HG02973 (cell line): ENCODE results near the gene DCP1B.

Experiments
- ATAC-seq: cut with Tn5 transposase; IDR thresholded peaks from one replicate; pipeline ENCODE4 v1.9.1; 2021; ENCODE audit warnings: moderate library complexity; ENCODE audit not compliant: unreplicated experiment

DCP1B gene

DNA sequence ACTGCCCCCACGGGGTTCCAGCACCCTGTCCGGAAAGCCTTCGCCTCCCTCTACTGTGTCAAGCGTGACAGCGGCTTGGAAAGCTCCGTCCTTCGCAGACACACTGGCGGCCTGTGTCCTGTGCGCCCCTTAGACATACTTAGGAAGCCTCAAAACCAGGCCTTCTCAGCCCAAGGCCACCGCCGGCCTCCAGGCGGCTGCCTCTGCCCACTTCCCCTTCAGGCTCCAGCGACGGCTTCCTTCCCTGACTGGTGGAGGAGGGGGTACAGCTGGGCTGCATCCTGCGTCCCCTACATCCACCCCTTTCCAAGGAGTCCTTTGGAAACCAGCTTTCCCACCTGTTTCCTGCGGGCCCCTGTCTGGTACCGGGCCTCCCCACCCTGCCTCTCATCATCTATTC is 83.3 kb downstream of the DCP1B start:
- no peak for ATAC-seq

DNA sequence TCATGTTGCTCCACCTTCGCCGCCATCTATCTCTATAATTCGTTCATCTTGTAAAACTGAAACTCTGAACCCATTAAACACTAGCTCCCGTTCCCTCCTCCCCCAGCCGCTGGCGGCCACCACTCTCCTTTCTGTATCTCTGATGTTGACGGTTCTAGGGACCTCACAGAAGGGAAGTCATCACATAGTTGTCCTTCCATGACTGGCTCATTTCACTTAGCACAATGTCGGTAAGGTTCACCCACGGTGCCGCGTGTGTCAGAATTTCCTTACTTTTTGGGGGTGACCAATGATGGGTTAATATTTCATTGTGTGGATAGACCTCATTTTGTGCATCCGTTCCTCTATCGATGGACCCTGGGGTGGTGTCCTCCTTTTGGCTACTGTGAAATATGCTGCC is 83.8 kb downstream of the DCP1B start:
- ATAC-seq = no peak

DNA sequence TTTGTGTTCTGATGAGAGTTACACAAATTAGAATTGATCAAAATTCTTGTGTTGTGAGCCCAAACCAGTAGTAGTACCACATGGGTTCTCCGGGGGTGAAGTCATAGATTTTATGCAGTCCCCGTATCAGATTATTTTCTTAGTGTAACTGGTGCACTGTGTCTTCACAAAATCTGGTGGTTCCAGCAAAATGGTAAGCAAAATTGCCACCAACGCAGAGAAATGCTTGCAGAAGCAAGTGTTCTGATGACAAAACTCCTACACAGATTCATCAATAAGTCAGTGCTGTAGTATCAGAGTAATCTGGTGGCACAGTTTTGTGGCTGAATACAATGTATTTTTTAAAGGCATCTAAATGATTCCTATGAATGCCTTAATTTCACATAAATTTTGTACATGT is 84.5 kb downstream of the DCP1B start:
- ATAC-seq = no peak

DNA sequence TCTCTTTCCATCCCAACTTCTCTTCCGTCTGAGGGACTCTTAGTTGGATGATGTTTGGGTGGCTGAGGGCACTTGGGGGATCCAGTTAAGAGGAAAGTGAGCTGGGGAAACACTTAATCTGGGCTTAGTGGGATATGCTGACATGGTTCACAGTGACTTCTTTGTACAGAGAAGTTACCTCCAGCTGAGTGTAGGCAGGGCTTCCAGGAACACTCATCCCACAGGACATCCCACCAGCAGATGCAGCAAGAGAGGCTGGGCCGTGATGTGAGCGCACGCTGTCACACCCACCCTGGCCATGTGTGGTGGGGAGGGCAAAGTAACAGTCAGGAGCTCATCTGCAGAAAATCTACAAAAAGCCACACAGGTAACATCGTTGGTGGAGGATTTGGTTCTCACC is 85.0 kb downstream of the DCP1B start:
- ATAC-seq = no peak

DNA sequence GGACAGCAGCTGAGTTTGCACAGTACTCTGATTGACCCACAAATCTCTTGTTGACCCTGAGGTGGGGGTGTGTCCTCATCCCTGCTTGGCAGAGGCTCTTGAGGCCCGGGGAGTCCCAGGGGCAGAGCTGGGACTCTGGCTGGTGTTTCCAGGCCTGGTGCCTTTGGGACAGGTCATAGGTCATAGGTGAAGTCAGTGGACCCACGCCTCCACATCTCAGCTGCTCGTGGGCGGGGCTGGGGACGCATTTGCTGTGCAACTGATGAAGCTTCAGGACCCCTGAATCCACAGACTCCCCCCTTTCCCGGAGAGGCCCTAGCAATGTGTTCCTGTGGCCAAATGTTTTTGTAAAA is 85.4 kb downstream of the DCP1B start:
- ATAC-seq = no peak

DNA sequence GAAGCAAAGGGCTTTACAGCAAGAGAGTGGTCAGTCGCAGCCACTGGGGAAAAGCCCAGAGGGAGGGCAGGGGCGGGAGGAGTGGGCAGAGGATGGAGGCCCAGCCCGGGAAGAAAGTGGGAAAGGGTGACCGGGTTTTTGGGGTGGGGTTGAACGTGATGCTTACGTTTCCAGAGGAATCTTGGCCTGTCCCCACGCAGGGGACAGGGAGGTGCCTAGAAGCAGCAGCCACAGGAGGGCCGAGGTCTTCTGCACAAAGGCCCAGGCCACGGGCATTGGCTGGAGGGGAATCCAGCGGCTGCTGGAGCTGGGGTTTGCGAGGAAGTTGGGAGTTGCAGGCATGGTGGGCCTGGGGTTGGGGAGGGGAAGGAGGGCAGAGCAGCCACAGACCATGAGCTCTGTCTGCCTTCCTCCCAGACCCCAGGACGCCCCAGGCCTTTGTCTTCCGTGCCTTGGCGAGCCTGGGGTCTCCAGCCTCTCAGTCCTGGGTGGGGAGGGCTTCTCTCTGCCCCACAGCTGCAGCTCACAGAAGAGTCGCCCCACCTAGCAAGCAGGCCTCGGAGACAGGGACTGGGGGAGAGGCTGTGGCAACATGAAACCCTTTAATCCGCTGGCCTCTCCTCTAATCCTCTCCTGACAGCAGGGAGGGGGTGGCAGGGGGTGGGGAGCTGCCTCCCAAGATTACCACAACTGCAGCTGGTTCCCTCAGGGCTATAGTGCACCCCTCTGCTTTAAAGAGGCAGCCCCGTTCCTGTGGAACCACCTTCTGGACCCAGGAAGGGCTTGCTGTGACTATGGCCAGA is 86.0 kb downstream of the DCP1B start, which contains the start of gene CACNA2D4:
CACNA2D4 (minus strand) TSS at position 572 of the 803 bp plus-strand sequence; CDS start at position 393, 179 bp downstream.
- no peak for ATAC-seq

DNA sequence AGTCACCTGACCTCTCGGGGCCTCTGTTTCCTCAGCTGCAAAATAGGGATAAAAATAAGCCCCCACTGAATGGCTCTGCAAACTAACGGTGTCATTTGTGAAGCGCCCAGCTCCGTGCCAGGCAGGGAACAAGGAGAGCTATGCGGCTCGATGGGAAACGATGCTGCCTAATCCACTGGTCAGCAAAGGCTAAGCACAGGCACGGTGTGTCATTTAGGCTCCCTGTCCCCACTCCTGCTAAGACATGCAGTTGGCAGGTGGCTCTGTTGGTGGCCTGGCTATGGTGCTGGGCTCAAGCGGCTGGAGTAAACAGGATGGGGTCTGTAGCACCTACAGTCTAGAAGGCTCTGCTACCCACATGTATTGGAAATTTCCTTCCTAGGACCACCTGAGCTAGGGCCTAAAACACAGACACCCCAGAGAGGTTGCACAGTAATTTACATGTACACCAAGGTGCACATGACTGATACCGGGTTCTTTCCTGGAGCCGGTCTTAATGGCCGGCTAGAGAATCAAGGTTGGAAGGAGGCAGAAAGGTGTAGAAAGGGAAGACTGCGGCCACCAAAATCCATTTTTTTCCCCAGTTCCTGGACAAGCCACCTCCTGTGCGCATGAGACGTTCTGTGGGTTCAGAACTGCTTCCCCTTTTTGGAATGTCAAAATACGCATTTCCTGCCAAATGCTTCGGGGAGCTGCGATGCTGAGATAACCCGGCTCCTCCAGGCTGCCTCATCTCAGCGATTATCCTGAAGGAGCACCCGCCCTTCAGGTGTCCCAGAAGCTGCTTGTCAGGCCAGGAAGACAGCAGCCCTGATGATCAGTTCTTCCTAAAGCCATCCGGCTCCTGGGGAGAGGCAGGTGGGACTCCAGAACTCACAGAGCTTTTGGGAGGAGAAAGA is 86.8 kb downstream of the DCP1B start:
- no peak for ATAC-seq

DNA sequence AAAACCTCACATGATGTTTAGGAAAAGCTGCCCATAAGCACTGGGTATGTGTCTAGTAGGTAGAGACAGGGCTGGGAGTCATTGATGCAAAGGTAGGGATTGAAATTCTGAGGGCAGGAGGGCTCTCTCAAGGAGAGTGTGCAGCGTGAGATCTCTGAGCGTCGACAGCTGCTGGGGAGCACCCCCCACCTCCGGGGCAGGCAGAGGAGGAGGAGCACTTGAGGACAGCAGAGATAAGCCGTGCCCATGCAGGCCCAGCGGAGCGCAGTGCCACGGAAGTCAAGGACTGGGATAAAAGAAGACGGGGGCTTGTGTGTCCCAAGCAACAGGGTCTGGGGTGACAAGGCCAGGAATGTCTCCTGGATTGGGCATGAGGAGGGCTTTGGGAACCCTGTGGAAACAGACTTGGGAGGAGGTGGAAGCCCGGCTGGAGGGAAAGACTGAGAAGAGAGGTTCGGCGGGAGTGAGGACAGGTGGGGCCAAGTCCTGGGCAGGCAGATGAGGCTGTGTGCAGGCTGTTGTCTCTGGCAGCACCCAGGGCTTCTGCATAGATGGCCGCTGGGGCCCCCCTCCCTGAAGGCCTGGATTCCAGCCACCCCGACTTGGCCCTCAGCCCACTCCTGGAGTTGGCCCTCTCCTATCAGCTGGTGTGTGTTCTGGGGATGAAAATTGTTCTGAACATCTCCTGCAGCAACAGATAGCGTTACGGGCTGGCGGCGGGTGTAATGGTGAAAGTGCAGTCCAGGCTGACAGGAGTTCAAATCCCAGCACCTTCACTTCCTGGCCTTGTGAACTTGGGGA is 87.7 kb downstream of the DCP1B start:
- ATAC-seq = no peak

DNA sequence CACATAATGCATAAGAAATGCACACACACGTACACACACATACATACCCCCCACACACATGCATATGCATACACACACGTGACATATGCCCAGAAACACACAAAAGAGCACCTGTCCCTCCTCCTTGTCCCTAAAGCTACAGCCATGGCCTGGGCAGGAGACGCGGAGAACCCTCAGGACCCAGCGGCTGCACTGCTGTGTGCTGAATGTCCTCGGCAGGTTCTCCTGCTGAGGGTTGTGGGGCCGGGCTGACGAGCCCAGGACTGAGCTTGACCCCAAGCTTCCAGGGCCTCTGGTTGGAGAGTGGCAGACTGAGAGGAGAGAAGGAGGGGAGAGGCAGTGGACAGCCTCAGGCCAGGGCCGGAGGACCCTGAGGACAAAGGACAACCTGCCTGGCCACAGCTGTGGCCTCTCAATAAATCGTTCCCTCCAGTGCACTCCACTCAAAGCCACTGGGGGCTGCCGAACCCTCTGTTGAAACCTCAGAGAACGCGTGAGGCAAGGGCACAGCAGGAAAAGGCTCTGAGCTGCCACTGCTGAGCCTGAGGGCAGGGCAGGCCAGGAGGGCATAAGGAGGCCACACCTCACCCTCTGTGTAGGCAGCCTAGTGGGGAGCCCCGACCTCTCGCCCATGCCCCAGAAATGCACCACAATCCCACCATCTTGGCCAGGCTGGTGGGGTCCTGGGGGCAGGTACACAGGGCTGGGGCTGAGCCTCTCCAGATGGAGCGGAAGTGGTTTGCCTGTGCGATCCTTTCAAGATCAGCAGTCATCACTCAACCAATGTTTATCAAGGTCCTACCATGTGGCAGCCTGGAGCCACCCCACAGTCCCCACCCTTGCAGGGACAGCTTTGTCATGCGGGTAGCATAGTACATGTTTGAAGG is 88.9 kb downstream of the DCP1B start:
- no peak for ATAC-seq

DNA sequence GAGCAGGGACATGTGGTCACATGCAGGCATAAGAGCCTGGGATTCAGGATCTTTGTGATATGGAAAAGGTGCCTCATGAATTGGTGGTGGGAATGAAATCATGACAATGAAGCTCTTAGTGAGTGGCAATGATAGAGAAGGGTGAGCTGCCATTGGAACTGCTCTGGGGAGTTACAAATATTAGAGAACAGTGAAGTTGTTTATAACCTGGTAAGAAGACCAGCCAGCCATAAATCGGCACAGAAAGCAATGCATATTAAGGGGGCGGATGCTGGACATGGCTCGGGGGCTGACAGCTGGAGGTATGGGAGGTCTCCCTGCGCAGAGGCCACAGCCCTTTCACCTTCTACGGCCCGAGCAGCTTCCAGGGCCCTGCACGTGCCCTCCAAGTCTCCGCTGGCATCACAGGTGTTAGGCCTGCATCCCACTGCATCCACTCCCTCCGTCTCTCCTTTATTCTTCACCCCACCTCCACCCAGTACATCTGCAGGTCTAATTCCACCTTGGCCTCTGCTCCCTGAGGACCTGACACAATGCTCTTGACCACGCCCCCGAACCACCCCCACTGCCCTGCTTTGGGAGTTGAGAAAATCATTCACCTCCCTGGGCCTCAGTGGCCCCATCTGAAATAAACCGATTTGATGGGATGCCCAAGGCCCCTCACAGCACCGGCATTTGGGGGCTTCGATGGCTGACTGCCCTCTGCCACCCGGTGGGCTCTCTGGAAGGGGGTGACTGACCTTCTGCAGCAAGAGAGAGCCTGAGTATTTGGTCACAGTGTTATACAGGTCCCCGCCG is 89.9 kb downstream of the DCP1B start:
- ATAC-seq = no peak

DNA sequence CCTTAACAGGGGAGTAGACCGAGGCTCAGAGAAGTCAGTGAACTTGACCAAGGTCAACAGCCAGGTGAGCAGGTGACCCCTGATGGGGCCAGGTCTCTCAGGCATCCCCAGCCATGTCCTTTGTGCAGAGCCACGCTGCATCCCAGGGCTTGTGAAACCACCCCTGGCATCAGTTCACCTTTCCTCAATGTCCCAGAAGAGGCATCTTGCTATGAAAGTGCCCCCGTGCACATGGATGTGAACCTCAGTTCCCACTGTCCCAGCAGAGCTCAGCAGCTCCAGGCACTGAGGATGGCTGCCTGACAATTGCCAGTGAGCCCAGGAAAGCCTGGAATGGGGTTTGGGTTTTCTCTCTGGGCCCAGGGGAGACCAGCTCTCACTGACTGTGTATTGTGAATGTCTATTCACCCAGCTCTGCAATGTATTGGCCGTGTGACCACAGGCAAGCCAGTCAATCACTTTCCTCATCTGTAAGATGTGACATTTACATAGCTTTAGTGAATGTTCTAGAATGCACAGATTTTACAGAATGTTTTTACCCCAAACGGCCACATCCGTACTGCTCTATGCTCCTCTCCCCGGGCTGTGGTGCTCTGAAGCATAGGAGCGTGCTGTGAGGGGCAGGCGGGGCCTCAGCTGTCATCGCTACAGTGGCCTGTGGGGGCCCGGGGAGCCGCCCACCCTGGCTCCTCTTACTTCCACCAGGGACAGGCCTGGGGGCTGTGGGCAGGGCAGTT is 90.7 kb downstream of the DCP1B start:
- ATAC-seq = no peak

DNA sequence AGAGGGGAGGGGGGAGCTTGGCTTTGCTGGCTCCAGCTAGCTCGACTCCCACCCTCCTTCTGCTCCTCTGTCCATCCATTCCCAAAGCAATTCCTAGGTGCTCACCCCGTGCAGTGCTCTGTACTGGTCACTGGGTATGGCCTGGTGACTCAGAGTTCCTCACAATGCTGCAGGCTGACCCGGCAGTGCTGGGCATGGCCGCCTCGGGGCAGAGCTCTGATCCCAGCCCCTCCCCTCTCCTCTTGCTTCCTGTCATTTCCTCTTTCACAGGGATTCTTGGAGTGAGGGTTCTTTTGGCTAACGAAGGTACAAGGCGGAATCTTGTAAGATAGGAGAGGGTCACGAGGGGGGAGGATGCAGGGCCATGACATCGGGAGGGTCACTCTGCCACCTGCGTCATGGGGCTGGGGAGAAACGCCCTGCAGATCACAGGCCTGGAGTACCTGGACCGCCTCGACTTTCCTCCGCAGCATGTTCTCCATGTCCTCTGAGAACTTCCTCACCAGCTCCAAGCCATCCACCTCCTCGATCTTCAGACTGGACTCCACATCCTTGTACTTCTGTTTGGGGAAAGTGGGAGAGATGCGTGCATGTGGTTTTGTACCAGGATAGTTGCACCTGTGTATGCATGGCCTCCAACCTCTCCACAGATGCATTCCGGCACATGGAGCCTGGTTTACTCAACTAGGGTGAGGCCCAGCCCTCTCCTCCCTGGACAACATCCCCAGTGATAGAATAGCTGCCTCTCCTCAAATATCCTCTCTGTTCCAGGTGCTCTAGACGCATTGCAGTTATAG is 91.5 kb downstream of the DCP1B start:
- ATAC-seq = no peak

DNA sequence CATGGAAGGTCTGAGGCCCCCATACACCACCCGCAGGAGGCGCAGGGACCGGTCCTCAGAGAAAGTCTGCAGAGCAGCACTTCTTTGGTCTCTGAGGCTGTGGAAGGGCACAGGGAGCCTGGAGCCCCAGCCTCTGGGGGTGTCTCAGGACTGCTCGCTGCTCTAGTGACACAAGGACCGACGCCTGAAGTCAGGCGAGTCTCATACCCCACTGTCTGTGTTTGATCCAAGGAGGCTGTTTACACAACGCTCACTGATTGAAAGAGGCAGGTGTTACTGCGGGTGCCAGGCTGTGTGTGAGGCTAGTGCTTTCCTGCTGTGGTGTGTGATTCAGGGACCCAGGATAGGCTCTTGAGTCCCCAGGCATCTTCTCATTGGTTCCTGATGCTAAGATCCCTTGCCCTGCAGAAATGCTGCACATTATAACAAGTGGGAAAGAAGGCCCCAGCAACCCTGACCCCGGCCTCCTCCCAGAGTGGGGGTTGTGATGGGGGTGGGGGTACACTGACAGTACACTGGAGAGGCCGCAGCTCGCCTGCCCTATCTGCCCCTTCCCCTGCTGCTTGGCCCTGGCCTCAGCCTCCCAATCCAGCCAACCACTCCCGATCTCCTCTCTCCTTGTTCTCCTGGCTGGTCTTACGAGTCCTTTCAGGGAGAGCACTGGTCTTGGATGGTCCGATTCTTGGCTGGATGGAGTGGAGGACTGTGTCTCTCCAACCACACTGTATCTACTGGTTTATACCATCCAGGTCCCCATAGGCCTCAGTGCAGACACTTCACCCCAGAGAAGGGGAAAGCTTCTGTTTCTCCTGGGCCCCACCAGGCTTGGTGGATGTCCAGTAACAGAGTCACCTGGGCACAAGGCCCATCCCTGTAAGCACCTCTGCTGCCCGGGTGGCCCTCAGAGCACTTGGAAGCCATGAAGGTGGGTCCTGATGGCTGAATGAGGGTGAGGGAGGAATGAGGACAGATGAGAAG is 92.4 kb downstream of the DCP1B start:
- ATAC-seq = no peak

DNA sequence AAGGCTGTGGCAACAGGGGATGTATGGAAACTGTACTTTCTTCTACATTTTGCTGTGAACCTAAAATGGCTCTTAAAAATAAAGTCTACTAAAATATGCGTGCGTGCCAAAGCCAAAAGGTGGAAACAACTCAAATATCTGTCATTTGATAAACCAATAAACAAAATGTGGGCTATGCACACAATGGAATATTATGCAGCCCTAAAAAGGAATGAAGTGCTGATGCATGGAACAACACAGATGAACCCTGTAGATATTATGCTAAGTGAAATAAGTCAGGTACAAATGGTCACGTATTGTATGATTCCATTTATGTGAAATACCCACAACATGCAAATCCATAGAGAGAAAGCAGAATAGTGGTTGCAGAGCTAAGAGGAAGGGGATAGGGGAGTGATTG is 93.8 kb downstream of the DCP1B start:
- ATAC-seq = no peak

DNA sequence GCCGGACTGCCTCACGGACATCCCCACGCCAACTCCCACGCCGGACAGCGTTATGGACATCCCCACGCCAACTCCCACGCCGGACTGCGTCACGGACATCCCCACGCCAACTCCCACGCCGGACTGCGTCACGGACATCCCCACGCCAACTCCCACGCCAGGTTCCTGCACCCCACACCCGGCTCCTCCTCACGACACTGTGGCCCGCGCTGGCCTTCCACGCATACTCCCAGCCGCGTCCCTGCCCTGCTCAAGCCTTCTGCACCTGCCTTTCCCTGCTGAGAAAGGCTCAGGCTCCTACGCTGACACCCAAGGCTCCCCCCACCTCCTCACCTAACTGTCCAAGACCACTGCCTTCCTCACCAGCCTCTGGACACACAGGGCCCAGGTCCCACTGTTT is 95.5 kb downstream of the DCP1B start:
- no peak for ATAC-seq

DNA sequence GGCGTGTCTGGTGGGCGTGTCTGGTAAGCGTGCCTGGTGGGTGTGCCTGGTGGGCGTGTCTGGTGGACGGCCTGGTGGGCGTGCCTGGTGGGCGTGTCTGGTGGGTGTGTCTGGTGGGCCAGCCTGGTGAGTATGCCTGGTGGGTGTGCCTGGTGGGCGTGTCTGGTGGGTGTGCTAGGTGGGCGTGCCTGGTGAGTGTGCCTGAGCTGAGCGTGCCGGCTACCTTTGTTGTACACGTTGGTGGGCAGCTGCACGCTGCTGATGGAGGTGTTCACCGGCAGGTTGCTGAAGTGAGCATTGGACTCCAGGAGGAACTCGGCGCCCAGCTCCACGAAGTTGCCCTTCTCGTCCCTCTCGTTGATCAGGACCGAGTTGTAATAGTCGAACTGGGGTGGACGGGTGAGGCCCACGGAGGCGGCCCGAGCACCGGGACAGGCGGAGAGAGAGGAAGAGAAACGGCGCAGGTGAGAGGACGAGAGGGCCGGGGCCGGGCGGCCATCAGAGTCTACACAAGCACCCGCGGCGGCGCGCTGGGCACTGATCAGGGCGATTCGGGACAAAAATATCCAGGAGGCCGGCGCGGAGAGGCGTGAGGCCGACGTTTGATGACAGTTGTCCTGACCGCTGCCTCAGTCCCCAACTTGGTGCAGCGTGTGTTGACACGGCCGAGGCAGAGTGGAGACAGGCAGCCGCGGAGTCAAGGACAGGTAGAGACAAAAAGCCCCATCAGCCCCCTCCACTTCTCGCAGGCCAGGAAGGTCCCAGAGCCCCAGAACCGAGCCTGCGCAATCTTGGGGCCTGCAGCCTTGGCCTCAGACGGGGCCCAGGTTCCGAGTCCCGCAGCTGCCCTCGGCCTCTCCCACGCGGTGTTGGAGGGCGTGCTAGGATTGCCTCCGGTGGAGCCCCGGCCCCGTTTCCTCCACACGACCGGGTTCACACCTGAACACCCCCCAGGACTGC is 96.3 kb downstream of the DCP1B start:
- no peak for ATAC-seq
